Midbrain (tissue), 1 donor: ENCODE results near the gene LSAMP.
"Not testable (repeated sequence)": the region's sequence is repeated elsewhere in the genome, so short reads cannot be mapped to it uniquely, and the experiment has no call there.

Experiments
- DNase-seq: peaks from one replicate; lab custom pipeline; 2025; lab: John Stamatoyannopoulos, UW

Gene LSAMP

DNA sequence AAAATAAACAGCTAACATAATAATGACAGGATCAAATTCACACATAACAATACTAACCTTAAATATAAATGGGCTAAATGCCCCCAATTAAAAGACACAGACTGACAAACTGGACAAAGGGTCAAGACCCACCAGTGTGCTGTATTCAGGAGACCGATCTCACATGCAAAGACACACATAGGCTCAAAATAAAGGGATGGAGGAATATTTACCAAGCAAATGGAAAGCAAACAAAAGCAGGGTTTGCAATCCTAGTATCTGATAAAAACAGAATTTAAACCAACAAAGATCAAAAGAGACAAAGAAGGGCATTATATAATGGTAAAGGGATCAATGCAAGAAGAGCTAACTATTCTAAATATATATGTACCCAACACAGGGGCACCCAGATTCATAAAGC is 692.3 kb downstream of the LSAMP start:
- DNase-seq = not testable (repeated sequence)
